Colonic mucosa (tissue), 4 donors: ENCODE results near the gene FBXW4. TPM values are rescaled to one million over a fixed set of nuclear protein-coding genes. Genes with fewer than 3 reads are reported as not detected.

Experiments
- DNase-seq: peaks from one replicate; pipeline ENCODE4 v3.0.0-alpha.2; 2020
- H3K27ac ChIP-seq: fragments of 200-600 bp; one replicate; pipeline ENCODE4 v1.8.0; 2021
- H3K27me3 ChIP-seq: fragments of 200-600 bp; one replicate; pipeline ENCODE4 v1.8.0; 2021
- H3K36me3 ChIP-seq: fragments of 200-600 bp; one replicate; pipeline ENCODE4 v1.8.0; 2021
- H3K4me1 ChIP-seq: fragments of 200-600 bp; one replicate; pipeline ENCODE4 v1.8.0; 2021; ENCODE audit warnings: mild to moderate bottlenecking
- H3K4me3 ChIP-seq: fragments of 200-600 bp; one replicate; pipeline ENCODE4 v1.8.0; 2021
- H3K9ac ChIP-seq, 2 donors: one replicate each; pipeline ENCODE4 v1.7.0; 2013; ENCODE audit warnings: control low read depth in 2 of 2, low read depth in 2 of 2, low read length in 2 of 2
- H3K9me3 ChIP-seq: fragments of 200-600 bp; one replicate; pipeline ENCODE4 v1.8.0; 2021
- intact Hi-C: fragments of 100-400 bp; cut with DNase I; formaldehyde crosslinking; loops from one replicate; pipeline ENCODE4 v1.14.1; 2022
- total RNA-seq, 2 donors: library from RNA; stranded (reverse); fragmentation: NEBNext Ultra II Directional in 1 of 2; extraction: Animal tissue kit (Norgen Biotek cat#: 25700) in 1 of 2; gene quantifications; one replicate each; pipeline ENCODE4 v1.2.1, GENCODE V29; 2021
- TF ChIP-seq, protein P1 (sequence below): fragments of 200-600 bp; IDR thresholded peaks from one replicate; pipeline ENCODE4 v1.8.0; 2022; ENCODE audit warnings: antibody characterized with exemption, mild to moderate bottlenecking
- donor health status: healthy.
- donor health status: DM: no; HTN: no; CAD: no.
- donor health status: DM: no; HTN: no; CAD: no.

The FBXW4 gene
- total RNA-seq, 2 donors from 2014 or later, result 42.5 to 60.7 TPM

- TF ChIP-seq, protein P1, sequence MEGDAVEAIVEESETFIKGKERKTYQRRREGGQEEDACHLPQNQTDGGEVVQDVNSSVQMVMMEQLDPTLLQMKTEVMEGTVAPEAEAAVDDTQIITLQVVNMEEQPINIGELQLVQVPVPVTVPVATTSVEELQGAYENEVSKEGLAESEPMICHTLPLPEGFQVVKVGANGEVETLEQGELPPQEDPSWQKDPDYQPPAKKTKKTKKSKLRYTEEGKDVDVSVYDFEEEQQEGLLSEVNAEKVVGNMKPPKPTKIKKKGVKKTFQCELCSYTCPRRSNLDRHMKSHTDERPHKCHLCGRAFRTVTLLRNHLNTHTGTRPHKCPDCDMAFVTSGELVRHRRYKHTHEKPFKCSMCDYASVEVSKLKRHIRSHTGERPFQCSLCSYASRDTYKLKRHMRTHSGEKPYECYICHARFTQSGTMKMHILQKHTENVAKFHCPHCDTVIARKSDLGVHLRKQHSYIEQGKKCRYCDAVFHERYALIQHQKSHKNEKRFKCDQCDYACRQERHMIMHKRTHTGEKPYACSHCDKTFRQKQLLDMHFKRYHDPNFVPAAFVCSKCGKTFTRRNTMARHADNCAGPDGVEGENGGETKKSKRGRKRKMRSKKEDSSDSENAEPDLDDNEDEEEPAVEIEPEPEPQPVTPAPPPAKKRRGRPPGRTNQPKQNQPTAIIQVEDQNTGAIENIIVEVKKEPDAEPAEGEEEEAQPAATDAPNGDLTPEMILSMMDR, result no peak
- Histone ChIP-seq H3K4me3 (no peak overlapping the region), H3K4me1 (no peaks in the 10 kb centered on the region), H3K27ac (no peak overlapping the region), H3K27me3 (no peaks in the 10 kb centered on the region), H3K9ac (no peak overlapping the region), H3K36me3 (peaks cover 9% of the 10 kb centered on the region), H3K9me3 (no peaks in the 10 kb centered on the region)
- no peak for DNase-seq
- intact Hi-C loops, result no loop called here
Measured at GRCh38 chr10:101576211-101576863, 118.6 kb downstream of the FBXW4 start.

DNA sequence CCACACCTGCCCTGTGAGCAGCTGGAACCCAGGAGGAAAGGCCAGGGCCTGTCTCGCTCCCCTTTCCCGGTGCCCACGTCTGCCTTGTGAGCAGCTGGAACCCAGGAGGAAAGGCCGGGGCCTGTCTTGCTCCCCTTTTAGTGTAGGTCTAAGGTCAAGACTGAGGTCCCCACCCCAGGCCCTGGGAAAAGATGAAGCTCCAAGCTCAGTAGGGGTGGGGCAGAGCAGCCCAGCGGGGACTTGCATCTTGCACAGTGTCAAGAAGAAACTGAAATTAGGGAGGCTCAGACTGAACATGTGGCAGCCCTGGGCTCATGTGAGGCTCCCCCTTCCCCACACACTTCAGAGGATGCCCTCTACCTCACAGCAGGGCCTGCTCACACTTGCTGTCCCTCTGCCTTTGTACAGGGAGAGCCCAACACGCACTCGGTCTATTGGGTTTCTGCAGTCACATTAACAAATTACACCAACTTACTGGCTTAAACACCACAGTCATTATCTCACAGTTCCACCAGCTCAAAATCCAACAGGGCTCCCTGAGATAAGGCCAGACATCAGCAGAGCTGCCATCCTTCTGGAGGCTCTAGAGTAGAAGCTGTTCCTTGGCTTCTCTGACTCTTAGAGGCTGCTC lies 119.3 kb downstream of the FBXW4 start:
- TF ChIP-seq, protein P1, result no peak
- Histone ChIP-seq H3K4me3 (no peak overlapping the region), H3K9ac (no peak overlapping the region), H3K4me1 (peaks cover 2% of the 10 kb centered on the region), H3K27ac (no peak overlapping the region), H3K36me3 (peaks cover 9% of the 10 kb centered on the region), H3K9me3 (no peaks in the 10 kb centered on the region), H3K27me3 (no peaks in the 10 kb centered on the region)
- no peak for DNase-seq
- intact Hi-C loops, result no loop called here

DNA sequence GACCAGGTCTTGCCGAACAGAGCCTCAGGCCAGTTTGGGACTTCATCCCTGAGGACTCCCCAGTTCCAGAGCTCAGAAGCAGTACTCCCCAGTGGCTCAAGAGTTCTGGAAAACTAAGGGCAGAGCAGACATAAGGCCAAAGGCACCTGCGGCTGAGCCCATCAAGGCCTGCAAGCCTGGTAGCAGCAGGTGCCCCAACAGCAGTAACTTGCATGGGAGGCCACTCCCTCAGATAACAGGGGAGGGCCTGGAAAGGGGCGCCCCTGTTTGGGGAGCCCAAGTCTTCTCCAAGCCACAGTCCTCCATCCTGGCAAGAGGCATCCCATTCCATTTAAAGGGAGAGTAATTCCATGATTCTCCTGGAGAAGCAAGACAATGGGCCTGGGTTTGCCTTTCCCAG lies 119.9 kb downstream of the FBXW4 start:
- intact Hi-C loops, result no loop called here
- Histone ChIP-seq H3K27me3 (no peaks in the 10 kb centered on the region), H3K4me3 (no peak overlapping the region), H3K9me3 (no peaks in the 10 kb centered on the region), H3K36me3 (peaks cover 9% of the 10 kb centered on the region), H3K27ac (no peak overlapping the region), H3K9ac (no peak overlapping the region), H3K4me1 (peaks cover 4% of the 10 kb centered on the region)
- TF ChIP-seq, protein P1, result no peak
- no peak for DNase-seq

DNA sequence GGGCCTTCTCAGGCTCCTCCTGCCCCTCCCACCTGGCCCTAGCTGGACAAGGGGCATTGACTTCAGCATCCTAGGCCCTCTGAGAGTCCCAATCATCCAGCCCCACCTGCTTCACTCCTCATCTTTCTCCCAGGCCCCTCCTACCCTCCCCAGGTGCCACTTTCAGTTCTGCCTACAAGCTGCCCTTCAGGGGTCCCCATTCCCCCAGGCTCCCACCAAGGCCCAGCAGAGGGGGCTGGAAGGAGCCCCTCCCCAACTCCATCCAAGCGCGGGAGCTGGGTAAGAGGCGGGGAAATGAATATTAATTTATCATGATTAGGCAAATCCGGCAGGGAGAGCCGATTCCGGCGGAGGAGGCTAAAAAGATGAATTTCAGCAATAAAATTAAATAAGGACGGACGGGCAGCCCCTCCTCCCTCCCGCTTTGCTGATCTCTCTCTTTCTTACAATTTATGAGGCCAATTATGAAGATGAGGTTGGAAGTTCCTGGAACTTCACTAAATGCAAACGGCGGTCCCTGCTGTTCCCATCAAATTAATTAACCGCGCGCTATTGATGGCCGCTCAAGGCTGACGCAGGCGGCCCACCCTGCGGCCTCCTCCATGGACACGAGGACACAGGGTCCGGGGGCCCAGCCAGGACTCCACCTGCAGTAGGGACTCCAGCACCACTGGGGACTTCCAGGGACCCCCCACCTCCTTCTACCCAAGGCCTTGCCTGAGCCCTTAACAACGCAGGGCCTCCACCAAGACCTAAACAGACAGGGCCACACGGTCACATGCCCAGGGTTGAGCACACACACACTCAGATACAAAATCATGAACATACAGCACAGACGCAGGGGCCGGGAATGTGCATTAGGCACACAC lies 120.9 kb downstream of the FBXW4 start:
- peaks cover 8% of the 10 kb centered on the region for H3K27me3 ChIP-seq
- intact Hi-C loops, result loop anchor here (5.0 kb wide), 1 partner anchor 302 kb away; no protein-coding TSS in a partner anchor
- H3K9ac ChIP-seq, result no peak overlapping the region
- peaks cover 10% of the 10 kb centered on the region for H3K4me1 ChIP-seq
- no peak overlapping the region for H3K27ac ChIP-seq
- H3K9me3 ChIP-seq, result no peaks in the 10 kb centered on the region
- TF ChIP-seq, protein P1, result no peak
- H3K36me3 ChIP-seq, result no peaks in the 10 kb centered on the region
- DNase-seq, result no peak
- no peak overlapping the region for H3K4me3 ChIP-seq

DNA sequence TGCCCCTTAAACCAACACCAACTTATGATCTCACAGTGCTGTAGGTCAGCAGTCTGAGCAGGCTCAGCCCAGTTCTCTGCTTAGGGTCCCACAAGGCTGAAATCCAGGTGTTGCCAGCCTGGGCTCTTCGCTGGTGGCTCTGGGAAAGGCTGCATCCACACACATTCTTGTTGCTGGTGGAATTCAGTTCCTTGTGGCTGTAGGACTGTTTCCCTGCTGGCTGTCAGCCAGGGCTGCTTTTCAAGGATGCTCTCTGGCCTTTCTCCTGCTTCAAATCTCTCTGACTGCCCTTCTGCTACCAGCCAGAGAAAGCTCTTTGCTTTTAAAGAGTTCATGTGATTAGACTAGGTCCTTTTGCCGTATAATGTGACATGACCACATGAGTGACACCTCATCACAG lies 122.2 kb downstream of the FBXW4 start:
- TF ChIP-seq, protein P1, result no peak
- Histone ChIP-seq H3K4me1 (peaks cover 10% of the 10 kb centered on the region), H3K9me3 (no peaks in the 10 kb centered on the region), H3K27ac (no peak overlapping the region), H3K4me3 (no peak overlapping the region), H3K9ac (no peak overlapping the region), H3K36me3 (no peaks in the 10 kb centered on the region), H3K27me3 (peaks cover 14% of the 10 kb centered on the region)
- no peak for DNase-seq
- intact Hi-C loops, result loop anchor here (5.0 kb wide), 1 partner anchor 300 kb away; no protein-coding TSS in a partner anchor
